HG02571 (cell line): ENCODE results near the gene KRT5.
"Not testable (repeated sequence)": the region's sequence is repeated elsewhere in the genome, so short reads cannot be mapped to it uniquely, and the experiment has no call there.

Experiments
- ATAC-seq: cut with Tn5 transposase; IDR thresholded peaks from one replicate; pipeline ENCODE4 v1.9.1; 2021; ENCODE audit warnings: mild to moderate bottlenecking, moderate library complexity; ENCODE audit not compliant: unreplicated experiment

Gene KRT5

DNA sequence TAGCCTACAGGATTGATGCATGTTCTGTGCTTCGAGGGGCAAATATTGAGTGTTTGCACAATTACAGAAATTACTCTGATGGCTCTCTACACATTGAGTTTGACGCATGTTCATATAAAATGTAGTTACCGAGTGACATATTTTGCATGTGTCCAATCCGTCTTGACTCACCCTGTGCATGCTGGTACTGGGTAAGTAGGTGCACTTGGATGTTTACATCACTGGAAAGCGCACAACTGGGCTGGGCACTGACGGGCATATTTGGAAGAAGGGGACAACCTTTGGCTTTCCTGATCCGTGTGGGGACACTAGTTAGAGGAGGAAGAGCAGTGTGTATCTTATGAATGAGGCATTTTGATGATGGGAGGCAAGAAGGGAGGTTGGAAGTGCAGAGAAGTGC lies 22.2 kb downstream of the KRT5 start:
- no peak for ATAC-seq

DNA sequence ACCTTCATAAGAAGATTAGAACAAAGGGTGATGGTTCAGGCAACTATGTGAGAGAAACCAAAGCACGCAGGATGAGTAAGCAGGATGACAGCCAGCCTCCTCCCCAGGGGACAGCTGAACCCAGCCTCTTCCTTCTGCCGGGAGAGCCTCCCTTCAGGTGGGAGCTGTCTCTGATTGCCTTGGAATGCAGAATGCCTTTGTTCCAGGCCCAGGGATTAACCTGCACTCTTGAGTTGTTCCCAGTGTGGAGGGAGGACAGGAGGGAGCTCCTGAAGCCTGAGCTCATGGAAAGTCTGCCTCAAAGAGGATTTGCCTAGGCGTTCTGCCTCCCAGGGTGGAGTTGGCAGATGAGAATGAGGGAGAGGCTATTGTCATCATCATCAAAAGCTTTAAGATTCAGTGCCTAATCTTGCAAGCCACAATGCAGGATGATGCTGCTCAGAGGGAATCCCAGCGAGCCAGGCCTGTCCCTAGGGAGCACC lies 23.6 kb downstream of the KRT5 start:
- no peak for ATAC-seq

DNA sequence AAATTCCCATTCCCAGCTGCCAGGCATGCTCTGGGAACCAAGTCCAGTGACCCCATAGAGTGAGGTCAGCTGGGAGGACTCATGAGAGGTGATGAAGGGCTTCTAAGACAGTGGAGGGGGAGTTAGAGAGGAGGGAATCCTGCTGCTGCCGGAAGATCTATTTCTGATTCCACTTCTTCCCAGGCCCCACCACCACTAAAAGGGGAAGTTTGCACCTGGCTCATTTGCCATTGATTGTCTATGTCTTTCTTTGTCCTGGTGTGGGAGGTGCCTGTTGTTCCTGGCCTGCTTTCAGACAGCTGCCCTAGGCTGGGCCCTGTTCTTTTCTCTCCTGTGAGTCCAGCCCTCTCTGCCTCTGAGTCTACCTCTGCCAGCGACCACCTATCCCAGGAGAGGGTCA lies 24.1 kb downstream of the KRT5 start:
- no peak for ATAC-seq

DNA sequence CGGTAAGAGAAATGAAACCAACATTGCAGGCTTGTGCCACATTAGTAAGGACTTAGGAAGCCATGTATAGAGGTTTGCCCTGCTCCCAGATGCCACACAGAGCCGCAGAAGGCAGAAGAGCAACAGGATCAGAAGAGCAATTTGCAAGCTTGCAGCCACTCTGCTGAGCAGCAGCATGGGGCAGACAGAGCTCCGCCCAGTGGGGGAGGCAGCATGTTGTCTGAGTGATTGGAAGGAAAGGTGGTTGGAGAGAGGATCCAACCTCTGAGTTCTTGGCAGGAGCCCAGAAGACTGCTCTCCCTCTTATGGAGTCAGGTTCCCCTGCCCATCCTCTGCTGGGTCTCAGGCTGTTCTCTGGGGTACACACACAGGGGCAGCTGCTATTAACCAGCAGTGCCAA lies 24.8 kb downstream of the KRT5 start:
- ATAC-seq: no peak

DNA sequence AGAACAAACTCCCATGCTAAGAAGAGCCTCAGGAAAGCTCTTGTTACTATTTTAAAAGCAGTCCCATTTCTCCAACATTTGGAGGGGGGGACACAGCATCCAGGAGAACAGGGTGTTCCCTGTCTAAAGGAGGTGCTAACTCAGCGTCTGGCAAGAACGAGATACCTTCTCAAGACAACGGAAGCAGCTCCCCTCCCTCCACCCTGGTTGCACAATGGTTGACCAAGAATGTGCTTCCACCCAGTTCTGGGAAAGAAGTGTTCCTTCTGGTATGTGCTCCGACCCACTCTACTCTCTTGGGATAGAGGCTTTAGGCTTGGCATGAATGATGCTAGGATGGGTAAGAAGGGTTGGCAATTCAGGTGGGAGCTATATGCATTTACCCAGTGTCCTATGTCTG lies 25.7 kb downstream of the KRT5 start:
- no peak for ATAC-seq

DNA sequence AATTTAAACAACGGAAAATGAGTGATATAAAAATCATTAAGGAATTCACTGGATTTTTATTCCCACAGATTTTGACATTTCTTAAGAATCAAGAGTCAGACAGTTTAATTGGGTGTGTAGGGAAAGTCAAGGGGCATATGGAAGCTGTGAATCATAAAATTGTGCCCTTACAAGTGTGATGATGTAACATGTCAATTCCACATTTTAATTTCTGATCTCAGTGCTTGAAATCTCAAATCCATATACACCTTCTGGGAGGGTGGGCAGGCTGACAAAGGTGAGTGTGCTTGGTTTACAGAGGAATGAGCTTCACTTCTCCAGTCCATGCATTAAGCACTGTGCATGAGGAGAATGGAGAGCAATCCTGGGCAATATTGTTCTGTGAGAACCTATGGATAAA lies 26.1 kb downstream of the KRT5 start:
- no peak for ATAC-seq

DNA sequence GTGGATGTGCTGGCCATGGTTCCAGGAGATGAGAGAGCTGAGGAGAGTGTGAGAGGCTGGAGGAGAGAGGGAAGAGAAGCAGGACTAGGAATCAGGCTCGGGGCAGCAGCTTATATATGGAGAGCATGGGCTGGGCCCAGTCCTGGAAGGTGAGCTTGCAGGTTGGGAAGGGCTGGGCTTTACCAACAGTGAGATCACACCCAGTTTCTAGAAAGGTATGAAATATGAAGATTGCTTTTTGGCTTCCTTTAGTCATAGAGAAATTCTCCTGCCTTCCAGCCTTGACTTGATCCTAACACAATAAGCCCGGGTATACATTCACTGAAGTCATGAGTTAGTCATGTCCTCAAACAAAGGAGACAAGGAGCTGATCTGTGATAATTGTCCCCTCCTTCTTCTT lies 27.0 kb downstream of the KRT5 start, which contains the start of gene KRT6A:
Gene KRT6A, minus strand, starts transcription at position 86 of the 400 bp plus-strand sequence. Its CDS starts 69 bp downstream, at position 17.
- ATAC-seq: no peak

DNA sequence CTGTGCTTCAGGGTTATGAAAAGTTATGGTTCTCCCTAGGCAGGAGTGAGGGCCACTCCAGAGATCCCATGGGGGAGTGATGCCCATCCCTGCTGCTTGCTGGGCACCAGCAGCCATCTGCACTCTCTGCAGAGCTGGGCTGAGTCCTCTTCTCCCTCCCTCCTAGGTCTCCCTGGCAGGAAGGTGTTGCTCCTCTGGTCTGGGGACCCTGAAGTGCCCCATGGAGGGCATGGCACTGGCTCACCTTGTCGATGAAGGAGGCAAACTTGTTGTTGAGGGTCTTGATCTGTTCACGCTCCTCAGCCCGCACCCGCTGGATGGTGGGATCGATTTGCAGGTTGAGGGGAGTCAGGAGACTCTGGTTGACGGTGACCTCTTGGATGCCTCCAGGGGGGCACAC lies 27.8 kb downstream of the KRT5 start:
- not testable (repeated sequence) for ATAC-seq

DNA sequence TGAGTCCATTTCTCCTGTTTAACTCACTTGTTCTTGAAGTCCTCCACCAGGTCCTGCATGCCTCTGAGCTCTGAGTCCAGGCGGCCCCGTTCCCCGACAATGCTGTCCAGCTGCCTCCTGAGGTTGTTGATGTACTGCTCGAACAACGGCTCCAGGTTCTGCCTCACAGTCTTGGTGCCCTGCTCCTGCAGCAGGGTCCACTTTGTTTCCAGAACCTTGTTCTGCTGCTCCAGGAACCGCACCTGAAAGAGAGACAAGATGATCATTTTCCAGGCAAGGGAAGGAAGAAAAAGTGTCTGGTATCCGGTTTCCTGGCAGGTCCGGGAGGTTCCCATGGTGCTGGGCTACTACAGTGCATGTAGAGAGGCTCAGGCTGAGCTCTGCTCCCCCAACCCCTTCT lies 28.7 kb downstream of the KRT5 start:
- not testable (repeated sequence) for ATAC-seq

DNA sequence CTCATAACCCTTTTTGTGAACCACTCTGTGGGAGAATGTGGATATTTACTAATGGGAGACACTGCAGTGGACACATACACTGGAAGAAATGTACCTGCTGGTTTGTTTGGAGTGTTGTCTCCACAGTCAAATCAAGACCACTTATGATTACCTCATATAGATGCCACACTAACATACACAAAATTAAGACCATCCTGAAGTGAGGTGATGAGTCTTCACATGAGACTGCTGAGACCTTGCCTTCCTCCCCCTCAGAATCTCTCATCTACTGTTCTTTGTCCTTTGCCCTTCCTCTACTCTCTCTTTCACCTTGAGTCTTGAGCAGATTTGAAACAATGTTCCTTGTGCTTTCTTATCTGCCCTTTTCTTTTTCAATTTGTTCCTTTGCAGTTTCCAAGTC lies 31.5 kb downstream of the KRT5 start:
- no peak for ATAC-seq

DNA sequence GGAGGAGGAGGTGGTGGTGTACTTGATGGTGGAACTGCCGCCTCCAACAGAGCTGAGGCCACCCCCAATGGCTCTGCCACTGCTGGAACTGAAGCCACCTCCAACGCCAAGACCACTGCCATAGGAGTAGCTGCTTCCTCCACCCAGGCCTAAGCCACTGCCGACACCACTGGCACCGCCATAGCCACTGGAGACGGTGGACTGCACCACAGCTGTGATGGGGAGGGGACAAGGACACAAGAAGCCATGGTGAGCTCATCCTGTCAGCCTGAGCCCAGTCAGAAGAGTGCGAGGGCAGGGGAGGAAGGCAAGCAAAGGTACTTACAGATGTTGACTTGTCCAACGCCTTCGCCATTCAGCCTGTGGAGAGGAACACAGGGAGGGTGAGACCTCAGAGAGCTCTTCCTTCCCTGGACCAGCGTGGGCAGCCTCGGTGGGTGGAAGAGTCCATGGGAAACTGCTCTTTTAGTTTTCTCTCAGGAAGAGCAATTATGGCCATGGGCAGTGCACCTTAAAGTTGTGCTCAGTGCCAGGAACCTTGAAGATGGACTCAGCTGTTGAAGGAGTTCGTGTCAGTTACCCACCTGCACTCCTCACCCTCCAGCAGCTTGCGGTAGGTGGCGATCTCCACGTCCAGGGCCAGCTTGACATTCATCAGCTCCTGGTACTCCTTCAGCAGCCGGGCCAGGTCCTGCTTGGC lies 32.3 kb downstream of the KRT5 start:
- ATAC-seq: not testable (repeated sequence)

DNA sequence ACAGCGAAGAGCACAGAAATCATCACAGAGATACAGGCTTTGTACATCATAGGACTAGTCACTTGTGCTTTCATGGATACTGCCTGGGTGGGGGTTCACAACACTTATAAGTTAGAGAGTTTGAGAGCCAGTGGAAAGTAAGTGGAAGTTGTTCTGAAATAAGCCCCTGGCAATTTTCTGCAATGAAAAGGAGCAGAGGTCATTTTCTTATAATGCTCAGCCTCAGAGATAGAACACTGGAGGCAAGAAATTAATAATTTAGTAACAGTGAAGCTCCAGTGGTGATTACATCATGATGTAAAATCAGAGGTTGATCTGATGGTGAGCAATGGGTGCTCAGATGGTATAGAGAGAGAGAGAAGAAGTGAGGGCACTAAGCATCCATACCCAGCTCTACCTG lies 33.0 kb downstream of the KRT5 start:
- ATAC-seq: no peak

DNA sequence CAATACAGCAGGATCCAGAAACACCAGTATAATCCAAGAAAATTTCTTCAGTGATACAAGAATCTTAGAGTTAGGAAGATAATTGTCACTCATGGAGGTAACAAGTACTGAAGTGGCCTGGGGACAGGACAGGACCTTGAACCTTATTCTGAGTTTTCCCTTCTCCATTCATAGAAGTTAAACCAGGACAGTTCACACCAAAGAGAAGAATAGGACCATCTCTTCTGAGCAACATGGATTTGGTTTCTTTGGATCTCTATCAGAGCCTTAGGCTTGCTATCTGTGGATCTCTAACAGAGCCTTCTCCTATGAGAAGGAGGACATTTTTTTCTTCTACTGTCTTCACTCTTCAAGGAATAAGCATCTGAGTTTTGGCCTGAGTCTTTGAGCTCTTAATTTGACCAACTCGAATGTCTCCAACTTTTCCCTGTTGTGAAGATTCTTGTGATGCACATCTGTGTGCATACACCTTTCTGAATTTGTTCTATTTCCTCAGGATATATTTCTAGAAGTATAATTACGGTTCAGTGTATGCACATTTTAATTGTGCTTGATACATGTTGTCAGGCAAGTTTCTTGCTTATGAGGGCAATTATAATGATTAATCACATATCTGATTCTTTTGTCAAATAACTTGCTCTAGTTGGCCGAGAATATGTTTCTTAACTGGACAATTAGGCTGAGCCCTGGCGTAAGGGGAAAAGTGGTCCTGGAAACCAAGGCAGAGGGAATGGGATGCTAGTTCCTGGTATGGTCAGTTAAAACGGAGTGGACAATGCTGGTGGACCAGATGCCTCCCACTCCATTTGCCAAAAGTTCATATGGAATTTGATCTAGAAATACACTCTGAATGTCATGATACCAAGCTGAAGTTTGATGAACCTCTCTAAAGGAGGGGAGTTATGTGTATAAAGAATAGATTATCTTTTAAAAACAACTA lies 33.8 kb downstream of the KRT5 start:
- ATAC-seq: no peak

DNA sequence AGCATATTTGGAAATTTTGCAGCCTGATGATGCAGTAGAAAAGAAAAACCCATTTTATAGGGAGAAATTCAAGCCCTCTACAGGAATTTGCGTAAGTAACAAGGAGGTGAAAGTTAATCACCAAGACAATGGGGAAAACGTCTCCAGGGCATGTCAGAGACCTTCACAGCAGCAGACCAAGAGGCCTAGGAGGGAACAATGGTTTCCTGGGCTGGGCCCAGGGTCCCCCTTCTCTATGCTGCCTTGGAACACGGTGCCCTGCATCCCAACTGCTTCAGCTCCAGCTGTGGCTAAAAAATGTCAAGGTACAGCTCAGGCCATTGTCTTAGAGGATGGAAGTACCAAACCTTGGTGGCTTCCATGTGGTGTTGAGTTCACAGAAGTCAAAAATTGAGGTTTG lies 40.1 kb downstream of the KRT5 start:
- ATAC-seq: no peak

DNA sequence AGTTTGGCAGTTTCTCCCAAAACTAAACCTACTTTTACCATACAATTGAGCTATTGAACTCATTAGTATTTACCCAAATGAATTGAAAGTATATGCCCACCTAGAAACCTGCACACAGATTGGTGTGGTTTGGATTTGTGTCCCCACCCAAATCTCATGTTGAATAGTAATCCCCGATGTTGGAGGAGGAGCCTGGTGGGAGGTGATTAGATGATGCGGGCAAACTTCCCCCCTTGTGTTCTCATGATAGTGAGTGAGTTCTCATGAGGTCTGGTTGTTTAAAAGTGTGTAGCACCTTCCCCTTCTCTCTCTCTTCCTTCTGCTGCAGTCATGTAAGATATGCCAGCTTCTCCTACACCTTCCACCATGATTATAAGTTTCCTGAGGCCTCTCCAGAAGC lies 42.5 kb downstream of the KRT5 start:
- no peak for ATAC-seq

DNA sequence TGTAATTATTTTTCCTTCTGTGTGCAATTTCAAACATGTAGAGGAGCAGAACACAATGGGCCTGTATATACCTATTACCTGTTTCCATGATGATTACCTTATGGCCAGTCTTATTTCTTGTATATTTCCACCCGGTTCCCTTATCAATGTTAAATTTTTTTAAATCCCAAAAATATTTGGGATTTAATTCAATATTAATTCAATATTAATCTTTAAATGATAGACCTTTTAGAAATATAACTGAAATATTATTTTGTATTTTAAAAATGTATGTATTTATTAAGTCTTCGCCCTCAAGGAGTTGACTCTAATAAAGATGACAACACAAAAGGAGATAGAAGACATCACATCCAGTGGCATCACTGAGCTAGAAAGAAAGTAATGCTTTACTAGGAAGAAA lies 46.0 kb downstream of the KRT5 start:
- no peak for ATAC-seq

DNA sequence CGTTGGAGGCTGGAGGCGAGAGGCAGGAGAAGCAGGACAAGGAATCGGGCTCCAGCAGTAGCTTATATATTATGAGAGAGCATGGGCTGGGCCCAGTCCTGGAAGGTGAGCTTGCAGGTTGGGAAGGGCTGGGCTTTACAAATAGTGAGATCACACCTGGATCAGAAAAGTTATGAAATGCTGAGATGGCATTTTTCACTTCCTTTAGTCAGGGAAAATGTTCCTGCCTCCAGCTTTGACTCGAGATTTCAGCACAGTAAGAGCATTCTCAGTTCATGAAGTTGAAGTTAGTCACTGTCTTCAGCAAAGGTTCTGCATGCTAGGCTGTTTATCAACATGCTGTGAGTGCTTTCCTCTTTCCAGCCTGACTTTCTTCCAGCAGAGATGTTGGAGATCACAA lies 46.4 kb downstream of the KRT5 start, which contains the start of gene KRT6C:
Gene KRT6C, minus strand, starts transcription at position 38 of the 400 bp plus-strand sequence. CDS start 68 bp downstream, outside the sequence.
- ATAC-seq: no peak

DNA sequence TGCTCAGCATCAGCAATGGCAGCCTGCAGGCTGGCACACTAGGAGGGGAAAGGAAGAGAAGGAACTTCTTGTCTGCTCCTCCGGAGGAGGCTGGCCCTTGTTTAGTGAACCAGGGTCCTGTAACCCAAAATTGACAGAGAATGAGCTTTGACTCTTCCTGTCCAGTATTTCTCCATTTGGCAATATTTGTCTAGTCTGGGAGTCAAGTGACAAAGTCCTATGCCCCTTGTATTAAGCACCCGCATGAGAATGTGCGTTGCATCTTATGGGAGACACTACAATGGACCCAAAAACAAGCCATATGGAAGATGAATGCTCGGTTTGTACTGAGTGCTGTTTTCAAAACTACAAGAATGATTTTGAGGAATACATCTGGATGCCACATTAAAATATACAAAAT lies 50.3 kb downstream of the KRT5 start:
- ATAC-seq: no peak

DNA sequence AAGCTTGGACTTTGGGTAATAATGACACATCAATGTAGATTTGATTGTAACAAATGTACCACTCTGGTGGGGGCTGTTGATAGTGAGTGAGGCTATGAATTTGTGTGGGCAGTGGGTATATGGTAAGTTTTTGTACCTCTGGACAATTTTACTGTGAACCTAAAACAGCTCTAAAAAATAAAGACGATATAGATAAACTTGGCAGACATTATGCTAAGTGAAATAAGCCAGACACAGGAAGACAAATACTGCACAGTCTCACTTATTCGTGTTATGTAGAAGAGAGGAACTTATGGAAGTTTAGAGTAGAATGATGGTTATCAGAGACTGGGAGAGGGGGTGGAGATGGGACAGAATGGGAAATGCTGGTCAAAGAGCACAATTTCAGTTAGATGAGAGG lies 55.3 kb downstream of the KRT5 start:
- no peak for ATAC-seq
